SJCRH30 (cell line): ENCODE data around the gene SMIM45.

Experiments
- DNase-seq, 2 experiments: peaks; one replicate each; pipeline ENCODE4 v3.0.0-alpha.2; 2015 to 2020
- H3K27ac ChIP-seq: fragments of 250-450 bp; sonication (Bioruptor Pico); 2 replicates; pipeline ENCODE4 v1.5.1; 2020; ENCODE audit warnings: mild to moderate bottlenecking, moderate library complexity
- H3K27me3 ChIP-seq: fragments of 250-450 bp; sonication (Bioruptor Pico); 2 replicates; pipeline ENCODE4 v1.5.1; 2020; ENCODE audit warnings: mild to moderate bottlenecking, moderate library complexity
- H3K36me3 ChIP-seq: fragments of 250-450 bp; sonication (Bioruptor Pico); 2 replicates; pipeline ENCODE4 v1.5.1; 2020; ENCODE audit warnings: mild to moderate bottlenecking, moderate library complexity
- H3K4me1 ChIP-seq: fragments of 250-450 bp; sonication (Bioruptor Pico); 2 replicates; pipeline ENCODE4 v1.5.1; 2020; ENCODE audit warnings: mild to moderate bottlenecking, moderate library complexity
- H3K4me3 ChIP-seq: fragments of 250-450 bp; sonication (Bioruptor Pico); 2 replicates; pipeline ENCODE4 v1.5.1; 2020; ENCODE audit warnings: mild to moderate bottlenecking, moderate library complexity
- H3K9me3 ChIP-seq: fragments of 250-450 bp; sonication (Bioruptor Pico); replicated peaks from 2 replicates; pipeline ENCODE4 v1.5.1; 2020; ENCODE audit warnings: mild to moderate bottlenecking, moderate library complexity

The SMIM45 gene

GRCh38 chr22:41983513-41984405 lies 31.8 kb downstream of the SMIM45 start:
- no peaks in the 10 kb centered on the region for H3K4me1 ChIP-seq
- no peak overlapping the region for H3K27ac ChIP-seq
- DNase-seq = no peak
- no peak overlapping the region for H3K4me3 ChIP-seq
- H3K9me3 ChIP-seq = no peaks in the 10 kb centered on the region
- no peaks in the 10 kb centered on the region for H3K27me3 ChIP-seq
- no peaks in the 10 kb centered on the region for H3K36me3 ChIP-seq

- Histone ChIP-seq H3K4me3 (no peak overlapping the region), H3K36me3 (no peaks in the 10 kb centered on the region), H3K27me3 (0 out of 2 replicates have a peak, but pooled peaks cover 2% of the 10 kb centered on the region), H3K9me3 (no peaks in the 10 kb centered on the region), H3K4me1 (no peaks in the 10 kb centered on the region), H3K27ac (no peak overlapping the region)
- no peak for DNase-seq
Observed at GRCh38 chr22:41987276-41987675, 35.3 kb downstream of the SMIM45 start.

- H3K4me3 ChIP-seq = no peak overlapping the region
- H3K27me3 ChIP-seq = 0 out of 2 replicates have a peak, but pooled peaks cover 4% of the 10 kb centered on the region
- no peak overlapping the region for H3K27ac ChIP-seq
- H3K9me3 ChIP-seq = no peaks in the 10 kb centered on the region
- DNase-seq = no peak
- no peaks in the 10 kb centered on the region for H3K36me3 ChIP-seq
- H3K4me1 ChIP-seq = no peaks in the 10 kb centered on the region
Observed at GRCh38 chr22:41989246-41989645, 37.3 kb downstream of the SMIM45 start.

- 0 out of 2 replicates have a peak, but pooled peaks cover 4% of the 10 kb centered on the region for H3K27me3 ChIP-seq
- H3K9me3 ChIP-seq = no peaks in the 10 kb centered on the region
- H3K4me3 ChIP-seq = no peak overlapping the region
- DNase-seq = no peak
- H3K36me3 ChIP-seq = no peaks in the 10 kb centered on the region
- H3K4me1 ChIP-seq = no peaks in the 10 kb centered on the region
- no peak overlapping the region for H3K27ac ChIP-seq
Observed at GRCh38 chr22:41991111-41991510, 39.2 kb downstream of the SMIM45 start.

- no peak for DNase-seq
- H3K9me3 ChIP-seq = no peaks in the 10 kb centered on the region
- H3K4me1 ChIP-seq = no peaks in the 10 kb centered on the region
- no peak overlapping the region for H3K27ac ChIP-seq
- no peaks in the 10 kb centered on the region for H3K36me3 ChIP-seq
- no peak overlapping the region for H3K4me3 ChIP-seq
- 0 out of 2 replicates have a peak, but pooled peaks cover 4% of the 10 kb centered on the region for H3K27me3 ChIP-seq
Observed at GRCh38 chr22:41992496-41992895, 40.5 kb downstream of the SMIM45 start.

- Histone ChIP-seq H3K36me3 (no peaks in the 10 kb centered on the region), H3K9me3 (no peaks in the 10 kb centered on the region), H3K4me1 (no peaks in the 10 kb centered on the region), H3K27me3 (0 out of 2 replicates have a peak, but pooled peaks cover 4% of the 10 kb centered on the region), H3K4me3 (no peak overlapping the region), H3K27ac (no peak overlapping the region)
- DNase-seq = no peak
Observed at GRCh38 chr22:41995211-41995610, 43.3 kb downstream of the SMIM45 start.

GRCh38 chr22:41996826-41997225 lies 44.9 kb downstream of the SMIM45 start:
- Histone ChIP-seq H3K27ac (no peak overlapping the region), H3K9me3 (no peaks in the 10 kb centered on the region), H3K4me3 (no peak overlapping the region), H3K36me3 (no peaks in the 10 kb centered on the region), H3K27me3 (0 out of 2 replicates have a peak, but pooled peaks cover 4% of the 10 kb centered on the region), H3K4me1 (no peaks in the 10 kb centered on the region)
- DNase-seq = no peak

- Histone ChIP-seq H3K9me3 (no peaks in the 10 kb centered on the region), H3K27me3 (no peaks in the 10 kb centered on the region), H3K4me1 (no peaks in the 10 kb centered on the region), H3K36me3 (no peaks in the 10 kb centered on the region), H3K4me3 (no peak within 1 kb of the TSS), H3K27ac (no peak within 1 kb of the TSS)
- DNase-seq = no peak
Observed at GRCh38 chr22:41998361-41999261, 46.7 kb downstream of the SMIM45 start, which contains the start of gene WBP2NL. Gene WBP2NL, plus strand, starts transcription at chr22:41998788. Its CDS starts 31 bp downstream, at chr22:41998819.

- H3K36me3 ChIP-seq = no peaks in the 10 kb centered on the region
- no peaks in the 10 kb centered on the region for H3K9me3 ChIP-seq
- no peak overlapping the region for H3K4me3 ChIP-seq
- no peak overlapping the region for H3K27ac ChIP-seq
- DNase-seq = no peak
- H3K4me1 ChIP-seq = no peaks in the 10 kb centered on the region
- H3K27me3 ChIP-seq = no peaks in the 10 kb centered on the region
Observed at GRCh38 chr22:42000466-42000865, 48.5 kb downstream of the SMIM45 start.

GRCh38 chr22:42001121-42001520 lies 49.2 kb downstream of the SMIM45 start:
- H3K36me3 ChIP-seq = no peaks in the 10 kb centered on the region
- no peaks in the 10 kb centered on the region for H3K27me3 ChIP-seq
- H3K4me1 ChIP-seq = no peaks in the 10 kb centered on the region
- no peak for DNase-seq
- H3K4me3 ChIP-seq = no peak overlapping the region
- no peaks in the 10 kb centered on the region for H3K9me3 ChIP-seq
- H3K27ac ChIP-seq = no peak overlapping the region

- Histone ChIP-seq H3K36me3 (no peaks in the 10 kb centered on the region), H3K4me1 (no peaks in the 10 kb centered on the region), H3K4me3 (no peak overlapping the region), H3K27ac (no peak overlapping the region), H3K9me3 (no peaks in the 10 kb centered on the region), H3K27me3 (no peaks in the 10 kb centered on the region)
- no peak for DNase-seq
Observed at GRCh38 chr22:42001706-42002105, 49.8 kb downstream of the SMIM45 start.

- Histone ChIP-seq H3K27ac (no peak overlapping the region), H3K9me3 (no peaks in the 10 kb centered on the region), H3K4me3 (no peak overlapping the region), H3K4me1 (no peaks in the 10 kb centered on the region), H3K36me3 (no peaks in the 10 kb centered on the region), H3K27me3 (no peaks in the 10 kb centered on the region)
- DNase-seq = no peak
Observed at GRCh38 chr22:42007922-42008321, 56.0 kb downstream of the SMIM45 start.
